HUES48 (cell line): Measurements from ENCODE around the gene GDPD1.
"Not testable (repeated sequence)": the region's sequence is repeated elsewhere in the genome, so short reads cannot be mapped to it uniquely, and the experiment has no call there.

ENCODE experiments used
- H3K27ac ChIP-seq: one replicate; pipeline ENCODE4 v1.7.0; 2013; ENCODE audit warnings: low read depth, low read length, inconsistent platforms
- H3K27me3 ChIP-seq: 2 replicates; pipeline ENCODE4 v1.6.1; 2013; ENCODE audit warnings: mild to moderate bottlenecking, low read length; ENCODE audit not compliant: control insufficient read depth, insufficient read depth
- H3K36me3 ChIP-seq: 2 replicates; pipeline ENCODE4 v1.6.1; 2013; ENCODE audit warnings: low read length; ENCODE audit not compliant: control insufficient read depth, insufficient read depth
- H3K4me1 ChIP-seq: 2 replicates; pipeline ENCODE4 v1.6.1; 2013; ENCODE audit warnings: mild to moderate bottlenecking, low read length; ENCODE audit not compliant: control insufficient read depth, insufficient read depth
- H3K4me3 ChIP-seq: 2 replicates; pipeline ENCODE4 v1.5.1; 2013; ENCODE audit warnings: mild to moderate bottlenecking, low read depth, low read length
- H3K9ac ChIP-seq: 2 replicates; pipeline ENCODE4 v1.6.1; 2013; ENCODE audit warnings: mild to moderate bottlenecking, low read depth, low read length, moderate library complexity
- H3K9me3 ChIP-seq: 2 replicates; pipeline ENCODE4 v1.6.1; 2013; ENCODE audit warnings: low read length; ENCODE audit not compliant: control insufficient read depth, insufficient read depth

Gene GDPD1

GRCh38 chr17:59289981-59290301 lies 69.6 kb downstream of the GDPD1 start:
- Histone ChIP-seq H3K4me1 (peaks cover 14% of the 10 kb centered on the region; the same call in 1 of the 2 replicates), H3K27me3 (peaks cover 11% of the 10 kb centered on the region; the same call in 1 of the 2 replicates), H3K9me3 (no peaks in the 10 kb centered on the region), H3K9ac (no peak overlapping the region), H3K36me3 (no peaks in the 10 kb centered on the region), H3K4me3 (no peak overlapping the region), H3K27ac (no peak overlapping the region)

DNA sequence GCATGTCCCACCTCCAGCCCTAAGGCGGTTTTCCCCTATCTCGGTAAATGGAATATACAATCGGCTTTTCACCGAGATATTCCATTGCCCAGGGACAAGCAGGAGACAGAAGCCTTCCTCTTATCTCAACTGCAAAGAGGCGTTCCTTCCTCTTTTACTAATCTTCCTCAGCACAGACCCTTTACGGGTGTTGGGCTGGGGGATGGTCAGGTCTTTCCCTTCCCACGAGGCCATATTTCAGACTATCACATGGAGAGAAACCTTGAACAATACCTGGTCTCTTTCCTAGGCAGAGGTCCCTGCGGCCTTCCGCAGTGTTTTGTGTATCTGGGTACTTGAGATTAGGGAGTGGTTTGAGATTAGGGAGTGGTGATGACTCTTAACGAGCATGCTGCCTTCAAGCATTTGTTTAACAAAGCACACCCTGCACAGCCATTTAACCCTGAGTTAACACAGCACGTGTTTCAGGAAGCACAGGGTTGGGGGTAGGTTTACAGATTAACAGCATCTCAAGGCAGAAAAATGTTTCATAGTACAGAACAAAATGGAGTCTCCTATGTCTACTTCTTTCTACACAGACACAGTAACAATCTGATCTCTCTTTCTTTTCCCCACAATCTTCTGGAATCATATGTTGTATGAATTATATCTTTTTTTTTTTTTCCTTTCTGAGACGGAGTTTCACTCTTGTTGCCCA lies 70.1 kb downstream of the GDPD1 start:
- H3K9me3 ChIP-seq, H3K27ac ChIP-seq, H3K36me3 ChIP-seq, H3K4me3 ChIP-seq, H3K9ac ChIP-seq: not testable (repeated sequence)
- Histone ChIP-seq H3K4me1 (peaks cover 14% of the 10 kb centered on the region; the same call in 1 of the 2 replicates), H3K27me3 (peaks cover 11% of the 10 kb centered on the region; the same call in 1 of the 2 replicates)

GRCh38 chr17:59292174-59292523 lies 71.8 kb downstream of the GDPD1 start:
- Histone ChIP-seq H3K9me3 (no peaks in the 10 kb centered on the region), H3K36me3 (no peaks in the 10 kb centered on the region), H3K27ac (no peak overlapping the region), H3K4me1 (peaks cover 14% of the 10 kb centered on the region; the same call in 1 of the 2 replicates), H3K4me3 (no peak overlapping the region), H3K9ac (no peak overlapping the region), H3K27me3 (peaks cover 11% of the 10 kb centered on the region; the same call in 1 of the 2 replicates)

DNA sequence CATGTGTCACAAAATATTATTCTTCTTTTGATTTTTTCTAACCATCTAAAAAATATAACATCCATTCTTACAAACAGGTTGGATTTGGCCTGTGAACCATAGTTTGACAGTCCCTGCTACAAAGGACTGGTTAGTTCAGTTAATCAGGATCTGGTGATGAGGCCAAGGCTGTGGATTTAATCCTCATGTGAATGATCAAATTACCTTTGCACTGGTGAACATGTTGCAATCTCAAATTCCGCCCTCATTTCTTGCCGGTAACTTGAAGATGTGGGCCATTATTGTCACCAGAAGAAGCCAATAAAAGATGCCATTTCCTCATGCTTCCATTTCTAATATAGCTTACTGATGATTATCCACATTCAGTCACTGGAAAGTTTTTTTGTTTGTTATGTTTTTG lies 75.9 kb downstream of the GDPD1 start:
- Histone ChIP-seq H3K9ac (no peak overlapping the region), H3K4me1 (0 out of 2 replicates have a peak, but pooled peaks cover under 1% of the 10 kb centered on the region), H3K4me3 (no peak overlapping the region), H3K36me3 (no peaks in the 10 kb centered on the region), H3K27ac (no peak overlapping the region), H3K9me3 (no peaks in the 10 kb centered on the region), H3K27me3 (peaks cover 9% of the 10 kb centered on the region; the same call in 1 of the 2 replicates)

GRCh38 chr17:59298521-59298920 lies 78.2 kb downstream of the GDPD1 start:
- Histone ChIP-seq H3K27ac (no peak overlapping the region), H3K4me1 (no peaks in the 10 kb centered on the region), H3K4me3 (no peak overlapping the region), H3K27me3 (no peaks in the 10 kb centered on the region), H3K9ac (no peak overlapping the region), H3K36me3 (no peaks in the 10 kb centered on the region), H3K9me3 (no peaks in the 10 kb centered on the region)

DNA sequence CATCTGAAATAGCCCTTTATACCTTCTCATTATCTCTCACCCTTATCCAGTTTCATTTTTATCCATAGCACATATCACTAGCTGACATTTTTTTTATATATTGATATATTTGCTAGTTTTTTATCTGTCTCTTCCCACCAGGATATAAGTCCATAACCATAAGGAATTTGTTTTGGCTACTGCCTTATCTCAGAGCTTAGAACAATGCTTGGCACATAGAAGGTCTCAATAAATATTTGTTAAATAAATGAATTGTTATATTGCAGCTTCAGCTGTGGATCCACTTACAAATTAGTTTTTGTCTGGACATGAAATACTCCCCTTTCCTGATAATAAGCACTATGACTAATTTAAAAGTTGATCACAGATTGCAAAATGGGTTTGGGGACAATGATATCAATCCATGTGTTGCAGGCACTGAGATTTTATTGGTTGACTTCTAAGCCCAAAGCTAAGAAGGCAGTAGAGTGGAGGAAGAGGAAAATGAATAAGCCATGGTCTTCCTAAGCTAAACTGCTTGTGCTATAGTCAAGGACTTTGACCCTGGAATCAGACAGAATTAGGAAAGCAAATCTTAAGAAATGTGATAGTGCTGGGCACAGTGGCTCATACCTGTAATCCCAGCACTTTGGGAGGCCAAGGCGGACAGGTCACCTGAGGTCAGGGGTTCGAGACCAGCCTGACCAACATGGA lies 79.2 kb downstream of the GDPD1 start:
- Histone ChIP-seq H3K36me3 (no peaks in the 10 kb centered on the region), H3K4me3 (no peak overlapping the region), H3K4me1 (no peaks in the 10 kb centered on the region), H3K9me3 (no peaks in the 10 kb centered on the region), H3K27me3 (no peaks in the 10 kb centered on the region), H3K27ac (no peak overlapping the region), H3K9ac (no peak overlapping the region)

DNA sequence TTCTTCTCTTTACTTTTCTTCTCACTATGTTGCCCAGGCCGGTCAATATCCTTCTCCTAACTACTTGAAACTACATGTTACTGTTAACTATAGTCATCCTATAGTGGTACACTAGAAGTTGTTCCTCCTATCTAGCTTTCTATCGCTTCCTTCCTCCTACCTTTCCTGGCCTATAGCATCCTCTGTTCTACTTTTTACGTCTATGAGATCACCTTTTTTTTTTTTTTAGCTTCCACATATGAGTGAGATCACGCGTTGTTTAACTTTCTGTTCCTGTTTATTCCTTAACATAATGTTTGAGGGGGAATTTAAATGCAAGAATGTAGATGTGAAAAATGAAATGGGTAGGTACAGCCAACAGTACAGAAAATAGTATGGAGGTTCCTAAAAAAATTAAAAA lies 80.6 kb downstream of the GDPD1 start:
- Histone ChIP-seq H3K4me1 (no peaks in the 10 kb centered on the region), H3K9ac (no peak overlapping the region), H3K27me3 (no peaks in the 10 kb centered on the region), H3K4me3 (no peak overlapping the region), H3K27ac (no peak overlapping the region), H3K36me3 (no peaks in the 10 kb centered on the region), H3K9me3 (no peaks in the 10 kb centered on the region)

DNA sequence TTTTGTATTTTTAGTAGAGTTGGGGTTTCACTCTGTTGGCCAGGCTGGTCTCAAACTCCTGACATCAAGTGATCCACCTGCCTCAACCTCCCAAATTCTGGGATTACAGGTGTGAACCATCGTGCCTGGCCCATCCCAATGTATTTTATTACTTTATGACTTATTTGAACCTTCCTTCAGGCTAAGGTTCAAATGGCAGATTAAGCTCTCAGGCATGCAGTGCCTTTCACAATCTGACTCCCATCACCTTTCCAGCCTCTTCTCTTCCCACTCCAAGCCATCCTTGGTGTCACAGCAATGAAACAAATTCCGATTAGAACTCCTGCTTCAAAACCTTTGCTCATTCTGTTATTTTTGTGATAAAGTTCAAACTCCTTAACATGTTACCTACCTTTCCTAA lies 84.5 kb downstream of the GDPD1 start:
- Histone ChIP-seq H3K4me1 (no peaks in the 10 kb centered on the region), H3K4me3 (no peak overlapping the region), H3K36me3 (no peaks in the 10 kb centered on the region), H3K27ac (no peak overlapping the region), H3K9me3 (no peaks in the 10 kb centered on the region), H3K9ac (no peak overlapping the region), H3K27me3 (no peaks in the 10 kb centered on the region)

DNA sequence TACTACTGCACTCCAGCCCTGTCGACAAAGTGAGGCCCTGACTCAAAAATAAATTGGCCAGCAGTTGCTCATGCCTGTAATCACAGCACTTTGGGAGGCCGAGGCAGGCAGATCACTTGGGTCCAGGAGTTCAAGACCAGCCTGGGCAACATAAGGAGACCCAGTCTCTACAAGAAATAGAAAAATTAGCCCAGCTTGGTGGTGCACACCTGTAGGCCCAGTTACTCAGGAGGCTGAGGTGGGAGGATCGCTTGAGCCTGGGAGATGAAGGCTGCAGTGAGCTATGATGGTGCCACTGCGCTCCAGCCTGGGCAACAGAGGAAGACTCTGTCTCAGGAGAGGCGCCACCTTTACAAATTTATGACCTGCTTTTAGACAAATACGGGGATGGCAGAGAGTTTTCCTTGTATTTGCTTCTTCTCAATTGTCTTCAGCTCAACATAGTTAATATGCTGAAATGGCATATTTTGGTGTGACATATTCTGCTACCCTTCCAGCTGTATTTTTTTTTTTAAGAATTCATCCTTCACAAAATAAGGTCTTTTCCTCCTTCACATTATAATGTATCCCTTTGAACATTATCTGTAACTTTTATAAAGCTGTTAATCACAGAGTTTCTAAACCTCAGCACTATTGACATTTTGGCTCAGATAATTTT lies 90.1 kb downstream of the GDPD1 start:
- Histone ChIP-seq H3K9me3 (no peaks in the 10 kb centered on the region), H3K4me1 (no peaks in the 10 kb centered on the region), H3K27me3 (no peaks in the 10 kb centered on the region), H3K9ac (no peak overlapping the region), H3K4me3 (no peak overlapping the region), H3K36me3 (no peaks in the 10 kb centered on the region), H3K27ac (no peak overlapping the region)

DNA sequence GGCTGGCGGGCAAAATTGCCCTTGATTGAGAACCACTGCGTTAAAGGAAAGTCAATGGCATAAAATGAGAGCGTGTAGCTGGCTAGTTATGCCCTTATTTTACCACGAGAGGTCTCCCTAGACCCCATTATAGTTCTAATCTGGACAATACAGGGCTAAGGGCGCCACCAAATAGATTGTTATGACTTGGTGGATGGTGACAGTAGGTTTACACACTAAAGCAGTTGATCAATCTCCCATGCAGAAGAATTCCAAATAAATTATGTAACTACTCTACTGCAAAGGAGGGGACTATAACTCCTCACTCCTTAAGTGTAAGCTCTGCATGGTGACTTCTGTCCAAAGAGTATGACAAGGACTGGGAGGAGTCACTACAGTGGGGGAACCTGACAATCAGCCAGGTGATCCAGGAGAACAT lies 90.7 kb downstream of the GDPD1 start:
- H3K4me1 ChIP-seq: no peaks in the 10 kb centered on the region
- H3K27me3 ChIP-seq: no peaks in the 10 kb centered on the region
- H3K4me3 ChIP-seq: no peak overlapping the region
- H3K9me3 ChIP-seq: no peaks in the 10 kb centered on the region
- H3K27ac ChIP-seq: no peak overlapping the region
- no peak overlapping the region for H3K9ac ChIP-seq
- no peaks in the 10 kb centered on the region for H3K36me3 ChIP-seq

- H3K9ac ChIP-seq, H3K27me3 ChIP-seq, H3K27ac ChIP-seq, H3K36me3 ChIP-seq, H3K4me3 ChIP-seq, H3K9me3 ChIP-seq, H3K4me1 ChIP-seq: not testable (repeated sequence)
Observed at GRCh38 chr17:59311521-59311920, 91.2 kb downstream of the GDPD1 start.
